Immature natural killer cell (primary cell): ENCODE data around the gene ACP5. TPM values are rescaled to one million over a fixed set of nuclear protein-coding genes. Genes with fewer than 3 reads are reported as not detected.
"Not testable (repeated sequence)": the region's sequence is repeated elsewhere in the genome, so short reads cannot be mapped to it uniquely, and the experiment has no call there.

Source experiments
- DNase-seq, 3 donors: peaks; one replicate each; pipeline ENCODE4 v3.0.0; 2022; ENCODE audit warnings: mixed read lengths in 1 of 3
- H3K27ac Mint-ChIP-seq, 6 donors: one replicate each; pipeline ENCODE4 v1.8.0; 2020; ENCODE audit warnings: mixed read lengths in 6 of 6, mild to moderate bottlenecking in 5 of 6, inconsistent platforms in 4 of 6, moderate library complexity in 3 of 6
- H3K27me3 Mint-ChIP-seq, 3 donors: one replicate each; pipeline ENCODE4 v1.8.0; 2020 to 2021; ENCODE audit warnings: low read depth in 3 of 3, mild to moderate bottlenecking in 3 of 3, mixed read lengths in 3 of 3, moderate library complexity in 3 of 3, inconsistent platforms in 1 of 3
- H3K36me3 Mint-ChIP-seq, 3 donors: one replicate each; pipeline ENCODE4 v1.8.0; 2020; ENCODE audit warnings: mixed read lengths in 3 of 3, inconsistent platforms in 2 of 3, mild to moderate bottlenecking in 2 of 3
- H3K4me1 Mint-ChIP-seq, 2 donors: one replicate each; pipeline ENCODE4 v1.8.0; 2020; ENCODE audit warnings: inconsistent platforms in 2 of 2, mild to moderate bottlenecking in 2 of 2, mixed read lengths in 2 of 2, moderate library complexity in 1 of 2
- H3K4me3 Mint-ChIP-seq, 5 donors: one replicate each; pipeline ENCODE4 v1.8.0; 2020; ENCODE audit warnings: mild to moderate bottlenecking in 5 of 5, mixed read lengths in 5 of 5, inconsistent platforms in 3 of 5, moderate library complexity in 3 of 5
- H3K9me3 Mint-ChIP-seq, 6 donors: one replicate each; pipeline ENCODE4 v1.8.0; 2020; ENCODE audit warnings: mild to moderate bottlenecking in 6 of 6, mixed read lengths in 6 of 6, inconsistent platforms in 4 of 6, moderate library complexity in 3 of 6
- polyA plus RNA-seq, 3 donors: library from polyadenylated mRNA; unstranded; fragments of 300-500 nt; fragmentation: Illumina TruSeq; gene quantifications; one replicate each; pipeline ENCODE4 v1.2.3, GENCODE V29; 2021

Gene ACP5
- polyA plus RNA-seq: 10 to 100 TPM; 10.9 to 14.0 (median 13.9) TPM

GRCh38 chr19:11577451-11578257, at the start of gene ACP5:
Gene ACP5, minus strand, starts transcription at chr19:11577645. Its CDS starts 328 bp downstream, at chr19:11577317.
- no peak for DNase-seq
- H3K9me3 Mint-ChIP-seq: no peaks in the 10 kb centered on the region
- H3K4me1 Mint-ChIP-seq: peaks cover 16 to 31% of the 10 kb centered on the region in 2 donors
- H3K27ac Mint-ChIP-seq: peak within 1 kb of the TSS in 2 of 6 donors; percentile 72 to 81
- peak within 1 kb of the TSS; percentile 63 to 78 (median 72) for H3K4me3 Mint-ChIP-seq
- peaks cover 0 to 4% (median 3%) of the 10 kb centered on the region in 3 donors for H3K27me3 Mint-ChIP-seq
- peaks cover 0 to 4% (median 4%) of the 10 kb centered on the region in 3 donors for H3K36me3 Mint-ChIP-seq

DNA sequence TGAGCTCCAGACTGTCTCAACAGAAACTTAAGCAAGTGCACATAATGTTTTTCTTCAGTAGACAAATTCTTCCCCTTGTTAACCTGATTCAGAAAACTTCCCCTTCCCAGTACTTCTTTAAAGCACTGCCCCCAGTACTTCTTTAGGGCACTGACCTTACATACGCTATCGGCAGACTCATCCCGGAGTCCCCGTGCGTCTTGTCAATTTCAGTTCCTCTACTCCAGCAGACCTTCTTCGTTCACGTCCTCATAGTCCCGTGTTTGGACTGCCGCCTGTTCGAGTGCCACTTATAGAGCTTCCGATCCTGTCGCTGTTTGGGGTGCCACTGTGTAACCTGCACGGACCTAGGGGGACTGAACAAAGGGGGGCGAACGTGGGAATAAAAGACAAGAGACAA, 48.8 kb upstream of the ACP5 start:
- DNase-seq: no peak
- H3K27ac Mint-ChIP-seq: peak overlapping the region in 1 of 6 donors; percentile 17
- H3K9me3 Mint-ChIP-seq: peaks cover 0 to 1% (median 0%) of the 10 kb centered on the region in 6 donors
- peaks cover 0 to 19% (median 2%) of the 10 kb centered on the region in 3 donors for H3K27me3 Mint-ChIP-seq
- peaks cover 0 to 9% (median 1%) of the 10 kb centered on the region in 3 donors for H3K36me3 Mint-ChIP-seq
- H3K4me3 Mint-ChIP-seq: peak overlapping the region in 1 of 5 donors; percentile 7
- H3K4me1 Mint-ChIP-seq: peaks cover 12 to 20% of the 10 kb centered on the region in 2 donors

DNA sequence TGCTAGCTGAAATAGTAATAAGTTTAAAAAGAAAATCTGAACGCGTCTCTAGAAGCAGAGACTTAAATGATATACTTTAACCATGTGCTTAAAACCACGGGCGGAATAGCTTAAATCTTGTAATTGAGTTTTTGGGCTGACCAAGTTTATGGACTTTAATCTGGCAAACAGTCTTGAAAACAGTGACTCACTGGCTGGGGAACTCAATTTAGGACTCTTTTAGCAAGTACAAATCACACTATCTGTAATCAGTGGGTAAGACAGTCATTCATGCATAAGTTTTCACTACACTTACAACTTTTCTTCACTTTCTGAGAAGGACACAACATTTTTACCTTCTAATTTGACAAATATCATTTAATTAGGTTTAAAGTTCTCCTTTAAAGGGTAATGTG, 46.6 kb upstream of the ACP5 start:
- no peak for DNase-seq
- Mint-ChIP-seq H3K36me3 (peaks cover 8 to 27% (median 20%) of the 10 kb centered on the region in 3 donors), H3K4me3 (peak overlapping the region in 3 of 5 donors; percentile 21 to 70 (median 25)), H3K4me1 (peaks cover 12 to 20% of the 10 kb centered on the region in 2 donors), H3K27me3 (peaks cover 0 to 14% (median 2%) of the 10 kb centered on the region in 3 donors), H3K27ac (no peak overlapping the region), H3K9me3 (no peaks in the 10 kb centered on the region)

DNA sequence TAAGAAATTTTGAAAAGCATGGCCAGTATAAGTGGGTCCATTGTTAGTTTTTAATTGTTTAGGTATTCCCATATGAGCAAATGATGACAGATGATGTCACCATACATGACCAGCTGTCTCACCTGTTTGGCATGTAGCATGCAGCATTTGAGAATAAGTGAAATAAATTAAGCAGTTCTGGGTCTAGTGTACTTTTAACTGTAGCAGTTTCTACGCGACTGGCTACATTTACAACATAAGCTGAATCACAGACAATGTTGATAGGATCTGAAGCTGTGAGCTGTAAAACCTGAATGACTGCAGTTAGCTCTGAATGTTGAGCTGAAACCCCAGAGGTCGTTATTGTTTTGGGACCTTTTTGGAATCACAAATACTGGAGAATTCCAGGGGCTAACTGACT, 45.0 kb upstream of the ACP5 start:
- not testable (repeated sequence) for DNase-seq, H3K27ac Mint-ChIP-seq, H3K4me3 Mint-ChIP-seq
- H3K4me1 Mint-ChIP-seq: peaks cover 12 to 20% of the 10 kb centered on the region in 2 donors
- H3K27me3 Mint-ChIP-seq: peaks cover 0 to 14% (median 2%) of the 10 kb centered on the region in 3 donors
- peaks cover 21 to 42% (median 35%) of the 10 kb centered on the region in 3 donors for H3K36me3 Mint-ChIP-seq
- H3K9me3 Mint-ChIP-seq: peaks cover 0 to 12% (median 8%) of the 10 kb centered on the region in 6 donors

DNA sequence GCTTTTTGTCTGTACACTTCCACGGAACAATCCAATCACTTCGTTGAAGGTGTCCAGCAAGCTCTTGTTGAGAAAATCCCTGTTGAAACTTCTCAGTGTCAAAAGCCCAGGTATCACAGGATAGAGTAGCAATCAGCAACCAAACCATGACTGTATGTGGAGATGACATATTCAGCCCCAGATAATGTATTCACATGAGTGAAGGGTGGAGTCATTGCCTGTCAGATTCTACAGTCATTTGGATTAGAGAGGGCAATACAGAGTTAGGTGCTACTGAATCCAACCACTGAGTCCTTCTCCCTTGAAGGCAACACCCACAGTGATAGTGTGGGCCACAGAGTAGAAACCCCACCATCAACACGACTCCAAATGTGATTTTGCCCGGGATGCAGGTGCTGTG, 43.1 kb upstream of the ACP5 start:
- Mint-ChIP-seq H3K27ac (no peak overlapping the region), H3K4me1 (peaks cover 12 to 19% of the 10 kb centered on the region in 2 donors), H3K9me3 (peaks cover 6 to 22% (median 17%) of the 10 kb centered on the region in 6 donors), H3K27me3 (peaks cover 0 to 8% (median 2%) of the 10 kb centered on the region in 3 donors), H3K4me3 (no peak overlapping the region), H3K36me3 (peaks cover 35 to 55% (median 48%) of the 10 kb centered on the region in 3 donors)
- no peak for DNase-seq

DNA sequence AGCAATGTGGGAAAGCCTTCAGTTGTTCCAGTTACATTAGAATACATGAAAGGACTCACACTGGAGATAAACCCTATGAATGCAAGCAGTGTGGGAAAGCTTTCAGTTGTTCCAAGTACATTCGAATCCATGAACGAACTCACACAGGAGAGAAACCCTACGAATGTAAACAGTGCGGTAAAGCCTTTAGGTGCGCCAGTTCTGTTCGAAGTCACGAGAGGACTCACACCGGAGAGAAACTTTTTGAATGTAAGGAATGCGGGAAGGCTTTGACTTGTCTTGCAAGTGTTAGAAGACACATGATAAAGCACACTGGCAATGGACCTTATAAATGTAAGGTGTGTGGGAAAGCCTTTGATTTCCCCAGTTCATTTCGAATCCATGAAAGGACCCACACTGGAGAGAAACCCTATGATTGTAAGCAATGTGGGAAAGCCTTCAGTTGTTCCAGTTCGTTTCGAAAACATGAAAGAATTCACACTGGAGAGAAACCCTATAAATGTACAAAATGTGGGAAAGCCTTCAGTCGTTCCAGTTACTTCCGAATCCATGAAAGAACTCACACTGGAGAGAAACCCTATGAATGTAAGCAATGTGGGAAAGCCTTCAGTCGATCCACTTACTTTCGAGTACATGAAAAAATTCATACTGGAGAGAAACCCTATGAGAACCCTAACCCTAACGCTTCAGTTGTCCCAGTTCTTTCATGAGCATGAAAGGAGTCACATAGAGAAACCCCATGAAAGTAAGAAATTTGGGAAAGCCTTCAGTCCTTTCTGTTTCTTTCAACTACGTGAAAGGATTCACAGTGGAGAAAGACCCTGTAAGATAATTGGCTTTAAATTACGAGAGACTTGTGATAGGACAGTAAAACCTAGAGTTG, 40.0 kb upstream of the ACP5 start:
- Mint-ChIP-seq H3K4me1 (peaks cover 8% of the 10 kb centered on the region in 2 donors), H3K36me3 (peaks cover 35 to 60% (median 53%) of the 10 kb centered on the region in 3 donors)

DNA sequence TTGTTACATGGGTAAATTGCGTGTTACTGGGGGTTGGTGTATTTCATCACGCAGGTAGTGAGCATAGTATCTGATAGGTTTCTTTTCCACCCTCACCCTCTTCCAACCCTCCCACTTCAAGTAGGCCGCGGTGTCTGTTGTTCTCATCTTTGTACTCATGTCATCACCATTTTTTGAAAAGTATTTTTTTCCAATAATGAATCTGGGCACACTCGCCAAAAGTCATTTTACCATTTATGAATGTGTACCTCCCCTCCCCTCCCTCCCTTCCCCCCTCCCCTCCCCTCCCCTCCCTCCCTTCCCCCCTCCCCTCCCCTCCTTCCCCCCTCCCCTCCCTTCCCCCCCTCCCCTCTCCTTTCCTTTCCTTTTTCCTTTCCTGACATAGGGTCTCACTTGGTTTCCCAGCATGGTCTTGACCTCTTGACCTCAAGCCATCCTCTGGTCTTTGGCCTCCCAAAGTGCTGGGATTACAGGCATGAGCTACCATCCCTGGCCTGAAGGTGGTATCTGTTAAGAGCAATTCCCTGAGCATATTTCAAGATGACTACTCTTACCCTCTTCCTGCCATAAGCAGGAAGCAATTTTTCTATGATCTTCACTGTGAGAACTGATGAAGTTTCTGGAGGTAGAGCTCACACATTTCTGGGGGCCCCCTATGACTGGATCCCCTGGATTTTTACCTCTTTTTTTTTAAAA, 35.5 kb upstream of the ACP5 start:
- peak overlapping the region in 2 of 6 donors; percentile 27 to 78 for H3K27ac Mint-ChIP-seq
- H3K9me3 Mint-ChIP-seq: peaks cover 6 to 16% (median 14%) of the 10 kb centered on the region in 6 donors
- peaks cover 8% of the 10 kb centered on the region in 2 donors for H3K4me1 Mint-ChIP-seq
- DNase-seq: no peak
- no peaks in the 10 kb centered on the region for H3K27me3 Mint-ChIP-seq
- H3K4me3 Mint-ChIP-seq: no peak overlapping the region
- H3K36me3 Mint-ChIP-seq: peaks cover 19 to 24% (median 23%) of the 10 kb centered on the region in 3 donors

More for the DNA sequence above, 40.0 kb upstream of the ACP5 start:
- Mint-ChIP-seq H3K9me3 (peaks cover 6 to 22% (median 17%) of the 10 kb centered on the region in 6 donors), H3K4me3 (no peak overlapping the region), H3K27ac (no peak overlapping the region), H3K27me3 (no peaks in the 10 kb centered on the region)
- no peak for DNase-seq

- no peaks in the 10 kb centered on the region for H3K27me3 Mint-ChIP-seq
- H3K4me1 Mint-ChIP-seq: peaks cover 8% of the 10 kb centered on the region in 2 donors
- no peak overlapping the region for H3K27ac Mint-ChIP-seq
- DNase-seq: no peak
- H3K36me3 Mint-ChIP-seq: peaks cover 13 to 19% (median 19%) of the 10 kb centered on the region in 3 donors
- no peak overlapping the region for H3K4me3 Mint-ChIP-seq
- peaks cover 2 to 4% (median 3%) of the 10 kb centered on the region in 6 donors for H3K9me3 Mint-ChIP-seq
Observed at GRCh38 chr19:11611730-11612129, 34.3 kb upstream of the ACP5 start.

GRCh38 chr19:11606484-11606883, 29.0 kb upstream of the ACP5 start:
- Mint-ChIP-seq H3K4me3 (no peak overlapping the region), H3K9me3 (no peaks in the 10 kb centered on the region), H3K36me3 (peaks cover 10 to 23% (median 20%) of the 10 kb centered on the region in 3 donors), H3K4me1 (peaks cover 4 to 9% of the 10 kb centered on the region in 2 donors), H3K27ac (no peak overlapping the region), H3K27me3 (no peaks in the 10 kb centered on the region)
- DNase-seq: no peak

GRCh38 chr19:11599704-11600103, 22.3 kb upstream of the ACP5 start:
- H3K27me3 Mint-ChIP-seq: peaks cover 5 to 12% (median 12%) of the 10 kb centered on the region in 3 donors
- peak overlapping the region in 1 of 6 donors; percentile 30 for H3K27ac Mint-ChIP-seq
- peaks cover 21 to 37% of the 10 kb centered on the region in 2 donors for H3K4me1 Mint-ChIP-seq
- DNase-seq, H3K36me3 Mint-ChIP-seq, H3K9me3 Mint-ChIP-seq: not testable (repeated sequence)
- peak overlapping the region in 1 of 5 donors; percentile 63 for H3K4me3 Mint-ChIP-seq

DNA sequence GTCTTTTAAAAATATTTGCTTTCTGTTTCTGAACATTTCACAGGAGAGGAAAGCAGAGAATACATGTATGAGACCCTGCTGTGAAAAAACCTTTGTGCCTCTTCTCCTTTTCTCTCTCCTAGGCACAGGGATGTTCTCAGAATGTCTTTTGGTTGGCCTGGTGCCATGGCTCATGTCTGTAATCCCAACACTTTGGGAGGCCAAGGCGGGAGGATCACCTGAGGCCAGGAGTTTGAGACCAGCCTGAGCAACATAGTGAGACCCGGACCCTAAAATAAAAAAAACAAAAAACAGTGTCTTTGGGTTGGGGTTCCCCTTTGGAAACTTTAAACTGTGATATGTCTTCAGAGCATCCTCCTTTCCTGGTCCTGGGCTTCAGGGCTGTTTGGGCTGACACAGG, 21.3 kb upstream of the ACP5 start:
- H3K4me1 Mint-ChIP-seq: peaks cover 21 to 37% of the 10 kb centered on the region in 2 donors
- peak overlapping the region in 4 of 6 donors; percentile 31 to 91 (median 51) for H3K27ac Mint-ChIP-seq

DNA sequence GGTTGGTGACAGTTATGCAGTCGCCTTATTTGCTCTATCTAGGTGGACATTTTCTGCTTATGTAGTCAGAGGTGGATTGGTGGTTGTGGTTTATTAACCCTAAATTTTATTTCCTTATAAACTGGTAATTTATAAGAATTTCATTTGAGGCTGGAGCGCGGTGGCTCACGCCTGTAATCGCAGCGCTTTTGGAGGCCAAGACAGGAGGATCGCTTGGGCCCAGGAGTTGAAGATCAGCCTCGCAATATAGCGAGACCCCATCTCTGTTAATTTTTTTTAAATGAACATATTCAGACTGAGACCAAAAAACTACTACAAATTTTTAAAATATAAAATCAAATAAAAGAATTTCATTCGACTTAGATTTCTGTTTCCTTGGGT, 20.6 kb upstream of the ACP5 start:
- DNase-seq: no peak
- Mint-ChIP-seq H3K9me3 (no peaks in the 10 kb centered on the region), H3K4me1 (peaks cover 21 to 37% of the 10 kb centered on the region in 2 donors), H3K4me3 (peak overlapping the region; percentile 88 to 96 (median 93)), H3K27ac (peak overlapping the region; percentile 29 to 95 (median 92)), H3K27me3 (peaks cover 5 to 12% (median 12%) of the 10 kb centered on the region in 3 donors), H3K36me3 (no peaks in the 10 kb centered on the region)

More for the DNA sequence above, 21.3 kb upstream of the ACP5 start:
- Mint-ChIP-seq H3K36me3 (peaks cover 0 to 2% (median 0%) of the 10 kb centered on the region in 3 donors), H3K9me3 (no peaks in the 10 kb centered on the region), H3K4me3 (peak overlapping the region; percentile 40 to 91 (median 71)), H3K27me3 (peaks cover 5 to 12% (median 12%) of the 10 kb centered on the region in 3 donors)
- no peak for DNase-seq
